Ectodermal cell (in vitro differentiated cells): ENCODE results near the gene HOXB5.

Experiments used
- H3K27ac ChIP-seq: 2 replicates; pipeline ENCODE4 v1.7.0; 2013; ENCODE audit warnings: mild to moderate bottlenecking, low read depth, low read length; ENCODE audit not compliant: insufficient read depth, poor library complexity, severe bottlenecking
- H3K27me3 ChIP-seq: 2 replicates; pipeline ENCODE4 v1.7.0; 2013; ENCODE audit warnings: mild to moderate bottlenecking, low read length; ENCODE audit not compliant: insufficient read depth, control insufficient read depth, poor library complexity, severe bottlenecking
- H3K36me3 ChIP-seq: one replicate; pipeline ENCODE4 v1.7.0; 2013; ENCODE audit warnings: low read length; ENCODE audit not compliant: control insufficient read depth, insufficient read depth
- H3K4me1 ChIP-seq: one replicate; pipeline ENCODE4 v1.7.0; 2013; ENCODE audit warnings: low read length; ENCODE audit not compliant: control insufficient read depth, insufficient read depth
- H3K4me3 ChIP-seq: 2 replicates; pipeline ENCODE4 v1.7.0; 2013; ENCODE audit warnings: low read depth, low read length, control low read depth; ENCODE audit not compliant: insufficient read depth
- H3K9me3 ChIP-seq: 2 replicates; pipeline ENCODE4 v1.7.0; 2013; ENCODE audit warnings: mild to moderate bottlenecking, low read length, moderate library complexity; ENCODE audit not compliant: control insufficient read depth
- WGBS, 2 experiments: methylation state at CpG; one replicate each; pipeline ENCODE4 v1.1.7; 2013; ENCODE audit warnings: missing lambda C conversion rate in 2 of 2; 5-methylcytosine and 5-hydroxymethylcytosine counted together

HOXB5 gene

GRCh38 chr17:48543854-48544348, 49.7 kb downstream of the HOXB5 start:
- H3K9me3 ChIP-seq, result no peaks in the 10 kb centered on the region
- WGBS, 2 experiments, result 1% methylated on average over 19 to 20 of the region's 20 CpGs
- H3K36me3 ChIP-seq, result no peaks in the 10 kb centered on the region
- H3K27me3 ChIP-seq, result peaks cover 100% of the 10 kb centered on the region
- peak overlapping the region; percentile 48 for H3K4me3 ChIP-seq
- peak overlapping the region; percentile 19 for H3K27ac ChIP-seq
- H3K4me1 ChIP-seq, result peaks cover 7% of the 10 kb centered on the region

- Histone ChIP-seq H3K27me3 (peaks cover 100% of the 10 kb centered on the region), H3K4me1 (peaks cover 7% of the 10 kb centered on the region)
- WGBS, 2 experiments, result 1% methylated on average over 72 of the region's 72 CpGs
These were observed 50.3 kb downstream of the HOXB5 start for GRCh38 chr17:48543107-48543853.

GRCh38 chr17:48542698-48543106, 50.9 kb downstream of the HOXB5 start:
- H3K4me1 ChIP-seq, result peaks cover 7% of the 10 kb centered on the region
- WGBS, 2 experiments, result 8% methylated on average over 12 of the region's 12 CpGs
- peaks cover 98% of the 10 kb centered on the region for H3K27me3 ChIP-seq
- H3K36me3 ChIP-seq, result no peaks in the 10 kb centered on the region
- no peaks in the 10 kb centered on the region for H3K9me3 ChIP-seq
- H3K27ac ChIP-seq, result no peak overlapping the region
- peak overlapping the region; percentile 48 for H3K4me3 ChIP-seq

More at GRCh38 chr17:48543107-48543853, 50.3 kb downstream of the HOXB5 start:
- Histone ChIP-seq H3K36me3 (no peaks in the 10 kb centered on the region), H3K9me3 (no peaks in the 10 kb centered on the region), H3K27ac (no peak overlapping the region), H3K4me3 (peak overlapping the region; percentile 48)

- Histone ChIP-seq H3K9me3 (no peaks in the 10 kb centered on the region), H3K27ac (no peak overlapping the region), H3K4me1 (peaks cover 7% of the 10 kb centered on the region), H3K27me3 (peaks cover 97% of the 10 kb centered on the region), H3K4me3 (peak overlapping the region; percentile 48), H3K36me3 (no peaks in the 10 kb centered on the region)
- WGBS, 2 experiments, result 51 to 57% methylated on average over 25 to 26 of the region's 27 CpGs
These were observed 51.4 kb downstream of the HOXB5 start for GRCh38 chr17:48542114-48542656.

GRCh38 chr17:48541577-48542113, 51.9 kb downstream of the HOXB5 start:
- Histone ChIP-seq H3K27ac (no peak overlapping the region), H3K4me1 (peaks cover 6% of the 10 kb centered on the region), H3K27me3 (peaks cover 93% of the 10 kb centered on the region), H3K4me3 (peak overlapping the region; percentile 48), H3K36me3 (no peaks in the 10 kb centered on the region), H3K9me3 (no peaks in the 10 kb centered on the region)
- 49 to 50% methylated on average over 35 of the region's 36 CpGs for WGBS, 2 experiments
